ENCODE results near the gene ANXA10. TPM values are rescaled to one million over a fixed set of nuclear protein-coding genes. Genes with fewer than 3 reads are reported as not detected.

ANXA10 gene
- total RNA-seq, 2 experiments from 2014 or later: not detected

GRCh38 chr4:168220893-168221292 is 128.6 kb downstream of the ANXA10 start:
- no peaks in the 10 kb centered on the region for H3K27me3 Mint-ChIP-seq (ENCODE audit: low read depth)
- H3K9me3 Mint-ChIP-seq (ENCODE audit: insufficient read depth): no peaks in the 10 kb centered on the region
- no peak for DNase-seq
- H3K4me3 Mint-ChIP-seq: no peak overlapping the region
- H3K4me1 Mint-ChIP-seq (ENCODE audit: low read depth): no peaks in the 10 kb centered on the region
- H3K27ac Mint-ChIP-seq: no peak overlapping the region
- ChIA-PET CTCF (no interaction called here), POLR2A (no interaction called here)
- H3K36me3 Mint-ChIP-seq (ENCODE audit: low read depth): peaks cover 74% of the 10 kb centered on the region
- ATAC-seq: no peak

- Mint-ChIP-seq H3K4me1 (ENCODE audit: low read depth) (no peaks in the 10 kb centered on the region), H3K27ac (no peak overlapping the region), H3K36me3 (ENCODE audit: low read depth) (peaks cover 73% of the 10 kb centered on the region), H3K9me3 (ENCODE audit: insufficient read depth) (no peaks in the 10 kb centered on the region), H3K27me3 (ENCODE audit: low read depth) (no peaks in the 10 kb centered on the region), H3K4me3 (no peak overlapping the region)
- ATAC-seq (no peak), DNase-seq (no peak)
- POLR2A ChIA-PET: no interaction called here
- CTCF ChIA-PET: no interaction called here
These were observed 129.0 kb downstream of the ANXA10 start for GRCh38 chr4:168221301-168221700.

Other genes starting within 250 kb of the ANXA10 start
- gene DDX60, start 226.2 kb downstream of the ANXA10 start, total RNA-seq: 100 to 1,000 TPM; 111 to 115 TPM

Measured in activated CD8-positive, alpha-beta T cell treated with anti-CD3 and anti-CD28 coated beads, Interleukin-2, amount 10 ng/mL, durations not matched to agents 7 days and 5 days (primary cell).